Mesendoderm (in vitro differentiated cells): ENCODE results near the gene CCL19. TPM values are rescaled to one million over a fixed set of nuclear protein-coding genes. Genes with fewer than 3 reads are reported as not detected.

Experiments
- DNase-seq: peaks from one replicate; pipeline ENCODE4 v3.0.0; 2013
- H2AK5ac ChIP-seq: 2 replicates; pipeline ENCODE4 v1.6.1; 2013; ENCODE audit warnings: low read length, inconsistent platforms
- H2BK120ac ChIP-seq: 2 replicates; pipeline ENCODE4 v1.6.1; 2013; ENCODE audit warnings: low read depth, mild to moderate bottlenecking, low read length, moderate library complexity, mixed read lengths
- H2BK15ac ChIP-seq: replicated peaks from 2 replicates; pipeline ENCODE4 v1.6.1; 2013; ENCODE audit warnings: low read depth, mild to moderate bottlenecking, moderate library complexity
- H2BK5ac ChIP-seq: 2 replicates; pipeline ENCODE4 v1.6.1; 2013; ENCODE audit warnings: low read length, inconsistent platforms
- H3K18ac ChIP-seq: 2 replicates; pipeline ENCODE4 v1.6.1; 2013; ENCODE audit warnings: mild to moderate bottlenecking, low read length, mixed read lengths
- H3K23ac ChIP-seq: one replicate; pipeline ENCODE4 v1.6.1; 2013; ENCODE audit warnings: low read length
- H3K27ac ChIP-seq: 2 replicates; pipeline ENCODE4 v1.5.1; 2013; ENCODE audit warnings: low read depth, mild to moderate bottlenecking, inconsistent platforms, low read length, moderate library complexity
- H3K27me3 ChIP-seq: 2 replicates; pipeline ENCODE4 v1.6.1; 2013; ENCODE audit warnings: low read length, control low read depth, mild to moderate bottlenecking, inconsistent platforms; ENCODE audit not compliant: insufficient read depth, poor library complexity
- H3K36me3 ChIP-seq: 2 replicates; pipeline ENCODE4 v1.6.1; 2013; ENCODE audit warnings: low read length, inconsistent platforms; ENCODE audit not compliant: control insufficient read depth, insufficient read depth
- H3K4ac ChIP-seq: one replicate; pipeline ENCODE4 v1.6.1; 2013; ENCODE audit warnings: low read depth, mild to moderate bottlenecking, low read length, moderate library complexity
- H3K4me1 ChIP-seq: 2 replicates; pipeline ENCODE4 v1.6.1; 2013; ENCODE audit warnings: low read depth, low read length, inconsistent platforms; ENCODE audit not compliant: control insufficient read depth
- H3K4me2 ChIP-seq: 2 replicates; pipeline ENCODE4 v1.6.1; 2013; ENCODE audit warnings: low read length
- H3K4me3 ChIP-seq: 2 replicates; pipeline ENCODE4 v1.5.1; 2013; ENCODE audit warnings: mild to moderate bottlenecking, low read length
- H3K56ac ChIP-seq: one replicate; pipeline ENCODE4 v1.6.1; 2013; ENCODE audit warnings: low read length
- H3K79me1 ChIP-seq: 2 replicates; pipeline ENCODE4 v1.6.1; 2013; ENCODE audit warnings: low read length, inconsistent platforms
- H3K79me2 ChIP-seq: 2 replicates; pipeline ENCODE4 v1.6.1; 2013; ENCODE audit warnings: mild to moderate bottlenecking, low read length; ENCODE audit not compliant: control insufficient read depth, insufficient read depth
- H3K9ac ChIP-seq: 2 replicates; pipeline ENCODE4 v1.6.1; 2013; ENCODE audit warnings: low read length, inconsistent platforms
- H4K5ac ChIP-seq: one replicate; pipeline ENCODE4 v1.6.1; 2013; ENCODE audit warnings: low read length
- H4K8ac ChIP-seq: one replicate; pipeline ENCODE4 v1.6.1; 2013; ENCODE audit warnings: low read depth, mild to moderate bottlenecking, control low read depth, low read length, moderate library complexity
- WGBS: extraction: QIAGEN DNeasy Blood & Tissue Kit; methylation state at CpG from one replicate; pipeline ENCODE4 v1.1.7; 2013; ENCODE audit warnings: low lambda C conversion rate, missing lambda C conversion rate; ENCODE audit not compliant: insufficient coverage; ENCODE audit errors: extremely low coverage; 5-methylcytosine and 5-hydroxymethylcytosine counted together
- small RNA-seq: library from polyadenylated mRNA; stranded (forward); fragments of <200 nt; extraction: miRNeasy Mini kit (QIAGEN cat#:217004); gene quantifications from one replicate; pipeline ENCODE3, GENCODE V24; 2013; ENCODE audit not compliant: insufficient read depth

CCL19 gene

DNA sequence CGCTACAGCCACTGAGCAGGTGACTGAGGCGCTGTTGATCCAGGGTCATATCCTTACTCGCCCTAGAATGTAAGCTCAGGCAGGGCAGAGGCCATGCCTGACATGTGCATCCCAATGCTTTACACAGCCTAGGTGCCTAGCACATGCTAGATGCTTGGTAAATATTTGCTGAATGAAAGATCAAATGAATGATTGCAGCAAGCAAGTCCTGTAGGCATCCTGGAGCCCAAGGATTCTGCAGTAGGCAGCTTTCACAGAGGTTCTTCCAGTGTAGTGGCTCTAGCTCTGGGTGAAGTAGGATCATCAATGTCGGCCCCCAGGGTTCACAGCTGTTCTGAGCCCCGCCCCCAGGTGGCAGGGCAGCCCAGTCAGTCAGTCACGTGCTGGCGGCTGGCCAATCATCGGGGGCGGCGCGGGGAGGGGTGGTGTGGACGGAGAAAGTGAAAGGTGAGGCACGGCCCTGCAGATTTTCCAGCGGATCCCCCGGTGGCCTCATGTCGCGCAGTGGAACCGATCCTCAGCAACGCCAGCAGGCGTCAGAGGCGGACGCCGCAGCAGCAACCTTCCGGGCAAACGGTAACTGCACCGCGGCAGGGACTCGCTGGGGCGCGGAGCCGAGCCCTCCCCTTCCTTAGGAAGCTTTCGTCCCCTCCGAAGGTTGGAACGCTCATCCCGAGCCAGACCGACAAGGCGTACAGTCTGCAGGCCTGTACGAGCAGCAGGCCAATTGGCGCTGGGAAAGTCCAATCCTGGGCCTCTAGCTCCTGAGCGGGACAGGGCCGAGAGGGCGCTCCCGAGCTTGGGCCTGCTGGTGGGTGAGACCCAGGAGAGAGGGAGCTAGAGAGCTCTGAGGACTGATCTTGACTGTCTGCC lies 44.6 kb downstream of the CCL19 start, which contains the start of gene GALT:
GALT (plus strand) TSS at position 465 of the 873 bp plus-strand sequence; CDS start at position 495, 30 bp downstream.
- H3K36me3 ChIP-seq, result no peaks in the 10 kb centered on the region
- WGBS, result no CpG with 5 or more reads among the region's 43 CpGs
- no peaks in the 10 kb centered on the region for H3K27me3 ChIP-seq
- peak within 1 kb of the TSS; percentile 95 for H3K56ac ChIP-seq
- no peak within 1 kb of the TSS for H2BK15ac ChIP-seq
- peak; percentile 94 for DNase-seq
- no peak within 1 kb of the TSS for H3K4ac ChIP-seq
- no peak within 1 kb of the TSS for H4K8ac ChIP-seq
- H3K23ac ChIP-seq, result peak within 1 kb of the TSS; percentile 72
- H2BK120ac ChIP-seq, result no peak within 1 kb of the TSS
- H3K79me2 ChIP-seq, result peaks cover 5% of the 10 kb centered on the region
- H3K79me1 ChIP-seq, result peaks cover 14% of the 10 kb centered on the region
- peak within 1 kb of the TSS; percentile 22 for H3K18ac ChIP-seq
- H2BK5ac ChIP-seq, result peak within 1 kb of the TSS; percentile 61
- H3K4me1 ChIP-seq, result peaks cover 10% of the 10 kb centered on the region
- H3K4me2 ChIP-seq, result peak within 1 kb of the TSS; percentile 77
- H3K27ac ChIP-seq, result peak within 1 kb of the TSS; percentile 40
- H3K4me3 ChIP-seq, result peak within 1 kb of the TSS; percentile 72
- H3K9ac ChIP-seq, result peak within 1 kb of the TSS; percentile 92
- no peak within 1 kb of the TSS for H4K5ac ChIP-seq
- H2AK5ac ChIP-seq, result no peak within 1 kb of the TSS

DNA sequence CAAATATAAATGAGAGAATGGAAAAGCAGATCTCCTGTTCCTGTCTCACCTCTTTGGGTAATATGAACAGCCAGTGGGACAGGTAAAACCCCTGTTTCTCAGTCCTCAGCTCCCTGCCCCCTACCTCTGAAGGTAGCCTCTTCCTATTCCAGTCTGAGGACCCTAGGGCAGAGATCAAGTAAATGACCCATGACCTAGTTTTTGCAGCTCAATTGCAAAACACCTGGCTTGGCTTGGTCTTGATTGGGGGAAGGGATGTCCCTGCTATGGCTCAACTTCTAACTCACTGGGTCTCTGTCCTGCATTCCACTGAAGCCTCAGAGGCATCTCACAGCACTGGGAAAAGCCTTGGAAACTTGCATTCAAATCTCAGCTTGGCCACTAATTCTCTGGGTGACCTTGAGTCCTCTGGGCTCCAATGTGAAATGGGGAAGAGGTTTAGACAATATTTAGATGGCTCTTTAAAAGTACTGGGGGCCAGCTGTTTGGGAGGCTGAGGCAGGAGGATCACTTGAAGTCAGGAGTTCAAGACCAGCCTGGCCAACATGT lies 46.2 kb downstream of the CCL19 start:
- no peak overlapping the region for H3K23ac ChIP-seq
- H3K4ac ChIP-seq, result no peak overlapping the region
- no peak overlapping the region for H2BK5ac ChIP-seq
- no peak overlapping the region for H3K4me3 ChIP-seq
- H3K79me2 ChIP-seq, result peaks cover 5% of the 10 kb centered on the region
- peaks cover 14% of the 10 kb centered on the region for H3K79me1 ChIP-seq
- peaks cover 10% of the 10 kb centered on the region for H3K4me1 ChIP-seq
- no peak overlapping the region for H3K27ac ChIP-seq
- H3K18ac ChIP-seq, result no peak overlapping the region
- no peak overlapping the region for H2AK5ac ChIP-seq
- H3K56ac ChIP-seq, result no peak overlapping the region
- H4K5ac ChIP-seq, result no peak overlapping the region
- no peaks in the 10 kb centered on the region for H3K36me3 ChIP-seq
- no peak overlapping the region for H4K8ac ChIP-seq
- no peak overlapping the region for H2BK120ac ChIP-seq
- DNase-seq, result peak; percentile 50
- no peak overlapping the region for H2BK15ac ChIP-seq
- H3K9ac ChIP-seq, result no peak overlapping the region
- H3K27me3 ChIP-seq, result no peaks in the 10 kb centered on the region
- H3K4me2 ChIP-seq, result no peak overlapping the region

DNA sequence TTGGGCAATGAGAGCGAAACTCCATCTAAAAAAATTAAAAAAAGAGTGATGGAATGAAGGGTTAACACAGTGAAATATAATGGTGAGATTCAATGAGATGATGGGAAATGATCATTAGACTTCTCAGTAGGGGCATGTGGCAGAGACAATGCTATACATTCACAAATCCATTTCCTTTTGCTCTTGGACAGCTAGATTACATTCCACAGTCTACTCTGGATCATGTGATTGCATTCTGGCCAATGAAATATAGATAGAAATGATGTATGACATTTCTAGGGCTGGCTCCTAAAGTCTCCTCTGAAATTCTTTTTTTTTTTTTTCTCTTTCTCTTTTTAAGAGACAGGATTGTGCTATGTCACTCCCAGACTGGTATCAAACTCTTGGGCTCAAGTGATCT lies 48.4 kb downstream of the CCL19 start:
- Histone ChIP-seq H3K9ac (no peak overlapping the region), H3K79me1 (peaks cover 7% of the 10 kb centered on the region), H3K36me3 (no peaks in the 10 kb centered on the region), H3K27me3 (no peaks in the 10 kb centered on the region), H3K4me2 (no peak overlapping the region), H3K4ac (no peak overlapping the region), H3K4me3 (no peak overlapping the region), H3K23ac (no peak overlapping the region), H3K18ac (no peak overlapping the region), H3K27ac (no peak overlapping the region), H4K5ac (no peak overlapping the region), H2AK5ac (no peak overlapping the region), H3K56ac (no peak overlapping the region), H4K8ac (no peak overlapping the region), H3K4me1 (peaks cover 10% of the 10 kb centered on the region), H2BK120ac (no peak overlapping the region), H2BK15ac (no peak overlapping the region), H2BK5ac (no peak overlapping the region), H3K79me2 (no peaks in the 10 kb centered on the region)
- DNase-seq, result no peak
- no CpG with 5 or more reads among the region's 1 CpG for WGBS

Small RNA genes lying within 50 kb of the gene (small RNA-seq; reads per million reads assigned to genes)
- not detected for gene CCL27
